ENCODE measurements around the gene KCTD14.
"Not testable (repeated sequence)": the region's sequence is repeated elsewhere in the genome, so short reads cannot be mapped to it uniquely, and the experiment has no call there.

The KCTD14 gene

DNA sequence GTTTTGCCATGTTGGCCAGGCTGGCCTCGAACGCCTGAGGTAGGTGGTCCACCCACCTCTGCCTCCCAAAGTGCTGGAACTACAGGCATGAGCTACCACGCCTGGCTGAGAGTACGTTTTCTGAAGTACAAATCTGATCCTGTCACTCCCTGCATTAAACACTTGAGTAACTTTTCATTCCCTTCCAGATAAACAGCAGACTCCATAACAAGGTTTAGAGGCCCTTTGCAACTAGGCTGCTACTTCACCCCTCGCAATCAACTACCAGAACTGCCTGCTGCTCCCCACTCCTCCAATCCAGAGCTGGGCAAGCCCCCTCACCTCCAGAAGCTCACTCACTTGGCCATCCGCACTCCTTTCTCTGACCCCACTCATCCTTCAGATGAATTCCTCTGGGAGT is 1.5 kb downstream of the KCTD14 start:
- H3K9me3 ChIP-seq (ENCODE audit: control insufficient read depth, insufficient read depth, low read depth, low read length) = no peaks in the 10 kb centered on the region
- H3K27me3 ChIP-seq (ENCODE audit: control insufficient read depth, insufficient read depth, low read length) = no peaks in the 10 kb centered on the region
- no peak overlapping the region for H3K9ac ChIP-seq (ENCODE audit: low read length)
- no peak overlapping the region; the same call in 1 of the 2 replicates for H3K4me3 ChIP-seq (ENCODE audit: low read depth, low read length)
- peaks cover 21% of the 10 kb centered on the region for H3K4me1 ChIP-seq (ENCODE audit: control insufficient read depth, insufficient read depth, low read length)
- H3K27ac ChIP-seq (ENCODE audit: low read depth, low read length) = no peak overlapping the region
- peaks cover 3% of the 10 kb centered on the region; the same call in 1 of the 2 replicates for H3K36me3 ChIP-seq (ENCODE audit: control insufficient read depth, insufficient read depth, low read length)

DNA sequence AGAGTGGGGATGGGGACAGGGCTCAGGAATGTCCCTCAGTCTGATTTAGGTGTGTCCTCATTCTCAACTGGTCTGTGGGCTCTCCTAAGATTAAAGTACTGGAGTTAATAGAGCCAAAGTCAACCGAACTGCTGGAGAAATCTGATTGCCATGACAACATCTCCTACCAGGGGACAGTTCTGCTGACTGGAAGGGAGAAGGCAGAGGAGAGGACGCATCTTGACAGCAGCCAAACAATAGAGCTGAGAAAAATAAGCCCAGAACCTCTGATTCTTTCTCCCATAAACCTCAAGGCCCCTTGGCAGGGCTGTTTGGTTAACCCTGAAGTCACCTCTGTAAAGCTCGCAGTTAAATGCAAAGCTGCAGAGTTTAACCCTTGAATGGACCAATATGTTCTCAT is 2.8 kb downstream of the KCTD14 start:
- Histone ChIP-seq H3K4me3 (ENCODE audit: low read depth, low read length) (no peak overlapping the region), H3K4me1 (ENCODE audit: control insufficient read depth, insufficient read depth, low read length) (peaks cover 21% of the 10 kb centered on the region), H3K9me3 (ENCODE audit: control insufficient read depth, insufficient read depth, low read depth, low read length) (no peaks in the 10 kb centered on the region), H3K27ac (ENCODE audit: low read depth, low read length) (no peak overlapping the region), H3K36me3 (ENCODE audit: control insufficient read depth, insufficient read depth, low read length) (peaks cover 11% of the 10 kb centered on the region), H3K9ac (ENCODE audit: low read length) (no peak overlapping the region), H3K27me3 (ENCODE audit: control insufficient read depth, insufficient read depth, low read length) (no peaks in the 10 kb centered on the region)

DNA sequence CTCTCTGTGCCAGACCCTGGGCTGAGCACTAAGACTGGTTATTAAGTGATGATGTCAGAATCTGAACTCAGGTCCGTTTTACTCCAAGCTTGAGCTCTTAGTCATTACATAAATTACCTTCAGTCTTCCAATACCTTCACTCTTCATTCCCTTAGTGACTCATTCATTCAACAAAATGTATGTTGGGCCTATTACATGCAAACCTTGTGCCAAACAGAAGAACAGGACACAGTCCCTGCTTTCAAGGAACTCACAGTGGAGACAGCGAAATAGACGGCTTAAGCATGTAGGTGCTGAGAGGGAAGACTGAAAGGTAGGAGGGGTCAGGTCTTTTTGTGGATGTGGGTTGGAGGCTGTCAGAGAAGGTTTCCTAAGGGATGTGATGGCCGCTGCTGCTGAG is 3.3 kb downstream of the KCTD14 start:
- no peaks in the 10 kb centered on the region for H3K9me3 ChIP-seq (ENCODE audit: control insufficient read depth, insufficient read depth, low read depth, low read length)
- no peak overlapping the region for H3K27ac ChIP-seq (ENCODE audit: low read depth, low read length)

DNA sequence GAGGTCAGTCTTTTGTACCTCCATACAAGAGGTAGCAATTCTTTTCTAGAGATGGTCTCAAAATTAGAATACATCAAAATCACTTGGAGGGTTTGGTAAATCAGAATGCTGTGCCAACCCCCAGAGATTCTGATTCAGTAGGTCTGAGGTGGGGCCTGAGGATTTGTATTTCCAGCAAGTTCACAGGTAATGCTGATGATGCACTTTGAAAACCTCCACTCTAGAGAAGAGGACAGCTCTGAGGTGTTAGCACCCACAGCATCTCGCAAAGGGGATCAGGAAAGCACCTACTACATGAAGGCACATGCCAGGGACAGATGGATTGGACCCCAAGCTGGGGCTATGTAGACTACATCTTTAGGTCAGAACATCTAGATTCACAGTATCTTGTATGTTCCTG is 7.2 kb downstream of the KCTD14 start:
- peaks cover 8% of the 10 kb centered on the region for H3K4me1 ChIP-seq (ENCODE audit: control insufficient read depth, insufficient read depth, low read length)
- H3K27ac ChIP-seq (ENCODE audit: low read depth, low read length) = no peak overlapping the region
- H3K9ac ChIP-seq (ENCODE audit: low read length) = no peak overlapping the region
- no peak overlapping the region for H3K4me3 ChIP-seq (ENCODE audit: low read depth, low read length)
- no peaks in the 10 kb centered on the region for H3K9me3 ChIP-seq (ENCODE audit: control insufficient read depth, insufficient read depth, low read depth, low read length)
- H3K27me3 ChIP-seq (ENCODE audit: control insufficient read depth, insufficient read depth, low read length) = no peaks in the 10 kb centered on the region
- peaks cover 11% of the 10 kb centered on the region for H3K36me3 ChIP-seq (ENCODE audit: control insufficient read depth, insufficient read depth, low read length)

More for the DNA sequence above, 3.3 kb downstream of the KCTD14 start:
- no peak overlapping the region for H3K9ac ChIP-seq (ENCODE audit: low read length)
- peaks cover 21% of the 10 kb centered on the region for H3K4me1 ChIP-seq (ENCODE audit: control insufficient read depth, insufficient read depth, low read length)
- H3K36me3 ChIP-seq (ENCODE audit: control insufficient read depth, insufficient read depth, low read length) = peaks cover 11% of the 10 kb centered on the region
- no peaks in the 10 kb centered on the region for H3K27me3 ChIP-seq (ENCODE audit: control insufficient read depth, insufficient read depth, low read length)
- H3K4me3 ChIP-seq (ENCODE audit: low read depth, low read length) = no peak overlapping the region

DNA sequence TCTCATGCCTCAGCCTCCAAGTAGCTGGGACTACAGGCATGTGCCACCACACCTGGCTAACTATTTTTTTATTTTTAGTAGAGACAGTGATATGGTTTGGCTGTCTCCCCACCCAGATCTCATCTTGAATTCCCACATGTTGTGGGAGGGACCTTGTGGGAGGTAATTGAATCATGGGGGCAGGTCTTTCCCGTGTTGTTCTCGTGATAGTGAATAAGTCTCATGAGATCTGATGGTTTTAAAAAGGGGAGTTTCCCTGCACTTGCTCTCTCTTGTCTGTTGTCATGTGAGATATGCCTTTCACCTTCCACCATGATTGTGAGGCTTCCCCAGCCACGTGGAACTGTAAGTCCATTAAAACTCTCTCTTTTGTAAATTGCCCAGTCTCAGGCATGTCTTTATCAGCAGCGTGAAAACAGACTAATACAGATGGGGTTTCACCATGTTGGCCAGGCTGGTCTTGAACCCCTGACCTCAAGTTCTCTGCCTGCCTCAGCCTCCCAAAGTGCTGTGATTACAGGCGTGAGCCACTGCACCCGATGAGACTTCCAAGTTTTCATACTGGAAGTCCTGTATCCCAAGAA is 8.0 kb downstream of the KCTD14 start:
- H3K27ac ChIP-seq (ENCODE audit: low read depth, low read length); H3K9ac ChIP-seq (ENCODE audit: low read length); H3K27me3 ChIP-seq (ENCODE audit: control insufficient read depth, insufficient read depth, low read length); H3K9me3 ChIP-seq (ENCODE audit: control insufficient read depth, insufficient read depth, low read depth, low read length); H3K4me1 ChIP-seq (ENCODE audit: control insufficient read depth, insufficient read depth, low read length); H3K4me3 ChIP-seq (ENCODE audit: low read depth, low read length): not testable (repeated sequence)
- H3K36me3 ChIP-seq (ENCODE audit: control insufficient read depth, insufficient read depth, low read length) = peaks cover 11% of the 10 kb centered on the region

DNA sequence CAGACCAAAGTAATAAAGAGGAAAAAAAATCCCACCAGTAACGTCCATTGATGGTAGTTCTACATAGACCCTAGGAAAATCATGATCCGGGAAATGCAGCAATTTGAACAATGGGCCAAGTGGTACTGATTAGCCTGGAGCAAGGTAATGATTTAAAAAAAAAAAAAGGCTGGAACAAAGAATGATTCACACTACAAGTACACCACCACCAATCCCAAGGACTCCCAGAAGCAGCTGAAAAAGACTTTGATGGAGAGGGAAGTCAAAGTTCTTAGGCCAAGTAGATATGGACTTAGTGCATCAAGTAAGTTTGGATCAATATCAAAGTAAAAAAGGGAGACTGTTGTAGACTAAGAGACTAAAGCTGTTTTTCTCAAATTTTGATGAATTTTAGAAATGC is 11.8 kb downstream of the KCTD14 start:
- H3K9me3 ChIP-seq (ENCODE audit: control insufficient read depth, insufficient read depth, low read depth, low read length) = no peaks in the 10 kb centered on the region
- no peaks in the 10 kb centered on the region for H3K4me1 ChIP-seq (ENCODE audit: control insufficient read depth, insufficient read depth, low read length)
- H3K36me3 ChIP-seq (ENCODE audit: control insufficient read depth, insufficient read depth, low read length) = peaks cover 6% of the 10 kb centered on the region
- H3K9ac ChIP-seq (ENCODE audit: low read length) = no peak overlapping the region
- H3K27ac ChIP-seq (ENCODE audit: low read depth, low read length) = no peak overlapping the region
- H3K27me3 ChIP-seq (ENCODE audit: control insufficient read depth, insufficient read depth, low read length) = no peaks in the 10 kb centered on the region
- H3K4me3 ChIP-seq (ENCODE audit: low read depth, low read length) = no peak overlapping the region

- Histone ChIP-seq H3K9me3 (ENCODE audit: control insufficient read depth, insufficient read depth, low read depth, low read length) (no peaks in the 10 kb centered on the region), H3K27me3 (ENCODE audit: control insufficient read depth, insufficient read depth, low read length) (no peaks in the 10 kb centered on the region), H3K4me3 (ENCODE audit: low read depth, low read length) (no peak overlapping the region), H3K9ac (ENCODE audit: low read length) (no peak overlapping the region), H3K36me3 (ENCODE audit: control insufficient read depth, insufficient read depth, low read length) (peaks cover under 1% of the 10 kb centered on the region; the same call in 1 of the 2 replicates), H3K27ac (ENCODE audit: low read depth, low read length) (no peak overlapping the region), H3K4me1 (ENCODE audit: control insufficient read depth, insufficient read depth, low read length) (no peaks in the 10 kb centered on the region)
Measured at GRCh38 chr11:78010755-78011154, 12.3 kb downstream of the KCTD14 start.

DNA sequence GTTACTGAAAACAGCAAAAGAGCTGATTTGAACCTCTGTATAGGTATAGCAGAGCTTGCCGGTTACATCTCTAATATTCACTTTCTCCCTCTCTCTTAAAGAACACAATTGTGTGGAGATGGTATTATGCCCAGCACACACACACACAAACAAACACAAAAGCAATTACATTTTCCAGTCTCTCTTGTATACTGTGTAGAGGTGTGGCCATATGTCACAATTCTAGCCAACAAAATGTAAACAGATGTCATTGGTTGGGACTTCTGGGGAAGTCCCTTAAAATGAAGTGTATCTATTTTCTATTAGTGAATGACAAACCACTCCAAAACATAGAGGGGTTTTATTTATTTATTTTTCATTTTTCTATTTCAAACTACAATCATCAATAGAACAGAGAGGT is 12.8 kb downstream of the KCTD14 start:
- H3K27me3 ChIP-seq (ENCODE audit: control insufficient read depth, insufficient read depth, low read length) = no peaks in the 10 kb centered on the region
- H3K27ac ChIP-seq (ENCODE audit: low read depth, low read length) = no peak overlapping the region
- H3K9me3 ChIP-seq (ENCODE audit: control insufficient read depth, insufficient read depth, low read depth, low read length) = no peaks in the 10 kb centered on the region
- H3K4me1 ChIP-seq (ENCODE audit: control insufficient read depth, insufficient read depth, low read length) = no peaks in the 10 kb centered on the region
- no peak overlapping the region for H3K4me3 ChIP-seq (ENCODE audit: low read depth, low read length)
- H3K9ac ChIP-seq (ENCODE audit: low read length) = no peak overlapping the region
- H3K36me3 ChIP-seq (ENCODE audit: control insufficient read depth, insufficient read depth, low read length) = no peaks in the 10 kb centered on the region

DNA sequence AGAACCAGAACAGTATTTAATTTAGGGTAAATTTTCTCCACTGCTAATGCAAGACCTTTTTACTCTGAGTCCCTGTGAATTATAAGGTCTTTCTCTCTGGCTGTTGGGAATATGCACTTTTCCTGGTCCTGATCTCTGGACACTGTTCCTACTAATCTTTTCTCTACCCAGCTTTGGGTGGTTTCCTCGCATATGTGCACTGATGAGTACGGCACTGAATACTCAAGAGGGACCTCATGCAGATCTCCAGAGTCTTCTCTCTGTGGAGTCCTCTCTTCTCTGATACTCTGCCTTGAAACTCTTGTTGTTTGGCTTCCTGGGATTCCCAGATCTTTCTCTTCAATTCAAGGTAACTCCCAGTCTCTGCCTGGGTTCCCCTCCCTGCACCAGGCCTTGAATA is 14.0 kb downstream of the KCTD14 start:
- H3K9ac ChIP-seq (ENCODE audit: low read length) = no peak overlapping the region
- H3K4me1 ChIP-seq (ENCODE audit: control insufficient read depth, insufficient read depth, low read length) = no peaks in the 10 kb centered on the region

DNA sequence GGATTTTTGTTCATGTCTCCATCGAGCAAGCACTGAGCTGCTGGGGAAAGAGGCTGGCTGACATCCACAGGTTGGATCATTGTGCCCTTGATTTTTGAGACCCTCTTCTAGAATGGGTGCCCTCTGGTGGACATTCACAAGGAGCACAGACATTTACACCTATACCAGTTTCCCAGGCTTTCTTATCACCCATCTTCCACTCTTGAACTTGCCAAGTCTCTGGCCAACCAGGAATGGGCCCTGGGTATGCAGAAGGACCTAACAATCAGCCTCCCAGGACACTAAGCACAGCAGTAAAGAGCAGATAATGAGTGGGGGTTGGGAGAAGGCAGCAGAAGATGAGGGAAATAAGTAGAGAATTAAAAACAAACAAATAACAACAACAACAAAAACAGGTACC is 22.9 kb downstream of the KCTD14 start:
- no peak overlapping the region for H3K27ac ChIP-seq (ENCODE audit: low read depth, low read length)
- H3K9me3 ChIP-seq (ENCODE audit: control insufficient read depth, insufficient read depth, low read depth, low read length) = no peaks in the 10 kb centered on the region
- no peaks in the 10 kb centered on the region; the same call in 1 of the 2 replicates for H3K27me3 ChIP-seq (ENCODE audit: control insufficient read depth, insufficient read depth, low read length)
- H3K4me3 ChIP-seq (ENCODE audit: low read depth, low read length) = no peak overlapping the region
- no peaks in the 10 kb centered on the region for H3K36me3 ChIP-seq (ENCODE audit: control insufficient read depth, insufficient read depth, low read length)
- no peak overlapping the region for H3K9ac ChIP-seq (ENCODE audit: low read length)
- H3K4me1 ChIP-seq (ENCODE audit: control insufficient read depth, insufficient read depth, low read length) = peaks cover 2% of the 10 kb centered on the region

More for the DNA sequence above, 14.0 kb downstream of the KCTD14 start:
- Histone ChIP-seq H3K27me3 (ENCODE audit: control insufficient read depth, insufficient read depth, low read length) (no peaks in the 10 kb centered on the region), H3K9me3 (ENCODE audit: control insufficient read depth, insufficient read depth, low read depth, low read length) (no peaks in the 10 kb centered on the region), H3K4me3 (ENCODE audit: low read depth, low read length) (no peak overlapping the region), H3K36me3 (ENCODE audit: control insufficient read depth, insufficient read depth, low read length) (no peaks in the 10 kb centered on the region), H3K27ac (ENCODE audit: low read depth, low read length) (no peak overlapping the region)

- Histone ChIP-seq H3K9ac (ENCODE audit: low read length) (no peak overlapping the region), H3K4me1 (ENCODE audit: control insufficient read depth, insufficient read depth, low read length) (peaks cover 4% of the 10 kb centered on the region), H3K9me3 (ENCODE audit: control insufficient read depth, insufficient read depth, low read depth, low read length) (no peaks in the 10 kb centered on the region), H3K4me3 (ENCODE audit: low read depth, low read length) (no peak overlapping the region), H3K27me3 (ENCODE audit: control insufficient read depth, insufficient read depth, low read length) (no peaks in the 10 kb centered on the region; the same call in 1 of the 2 replicates), H3K27ac (ENCODE audit: low read depth, low read length) (no peak overlapping the region), H3K36me3 (ENCODE audit: control insufficient read depth, insufficient read depth, low read length) (no peaks in the 10 kb centered on the region)
Measured at GRCh38 chr11:77999446-78000030, 23.5 kb downstream of the KCTD14 start.

All from HUES6 (cell line).